ENCODE measurements around the gene DNAJC13.

The DNAJC13 gene

GRCh38 chr3:132435224-132435910 lies 18.1 kb downstream of the DNAJC13 start:
- H3K9me3 ChIP-seq (ENCODE audit: control insufficient read depth, insufficient read depth, low read length) = no peaks in the 10 kb centered on the region
- peaks cover 16% of the 10 kb centered on the region for H3K36me3 ChIP-seq (ENCODE audit: control insufficient read depth, insufficient read depth, low read length)
- H3K27ac ChIP-seq (ENCODE audit: low read depth, low read length) = no peak overlapping the region
- no peaks in the 10 kb centered on the region for H3K27me3 ChIP-seq (ENCODE audit: control insufficient read depth, insufficient read depth, low read length)
- no peak overlapping the region for H3K4me3 ChIP-seq (ENCODE audit: low read depth, low read length)
- H3K9ac ChIP-seq (ENCODE audit: low read depth, low read length) = no peak overlapping the region
- no peaks in the 10 kb centered on the region for H3K4me1 ChIP-seq (ENCODE audit: control insufficient read depth, insufficient read depth, low read length)

DNA sequence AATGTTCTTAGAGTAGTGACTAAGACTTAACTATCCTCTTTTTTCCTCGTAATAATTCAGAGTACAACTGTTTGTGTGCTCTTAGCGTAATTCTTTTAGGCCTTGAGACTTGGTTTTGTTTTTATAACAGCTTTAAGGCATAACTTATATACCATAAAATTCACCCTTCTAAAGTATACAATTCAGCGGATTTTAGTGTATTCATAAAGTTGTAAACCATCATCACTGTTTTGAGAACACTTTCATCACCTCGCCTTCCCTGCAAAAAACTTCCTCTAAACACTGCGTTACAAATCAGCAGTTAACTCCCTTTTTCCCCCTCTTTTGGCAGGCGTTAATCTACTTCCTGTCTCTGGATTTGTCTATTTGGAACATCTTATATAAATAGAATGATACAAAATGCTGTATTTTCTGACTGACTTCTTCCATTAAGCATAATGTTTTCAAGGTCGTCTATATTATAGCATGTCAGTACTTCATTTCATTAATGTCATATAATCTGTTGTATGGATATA lies 18.7 kb downstream of the DNAJC13 start:
- Histone ChIP-seq H3K4me1 (ENCODE audit: control insufficient read depth, insufficient read depth, low read length) (no peaks in the 10 kb centered on the region), H3K27me3 (ENCODE audit: control insufficient read depth, insufficient read depth, low read length) (no peaks in the 10 kb centered on the region), H3K27ac (ENCODE audit: low read depth, low read length) (no peak overlapping the region), H3K4me3 (ENCODE audit: low read depth, low read length) (no peak overlapping the region), H3K9me3 (ENCODE audit: control insufficient read depth, insufficient read depth, low read length) (no peaks in the 10 kb centered on the region), H3K36me3 (ENCODE audit: control insufficient read depth, insufficient read depth, low read length) (peaks cover 16% of the 10 kb centered on the region), H3K9ac (ENCODE audit: low read depth, low read length) (no peak overlapping the region)

DNA sequence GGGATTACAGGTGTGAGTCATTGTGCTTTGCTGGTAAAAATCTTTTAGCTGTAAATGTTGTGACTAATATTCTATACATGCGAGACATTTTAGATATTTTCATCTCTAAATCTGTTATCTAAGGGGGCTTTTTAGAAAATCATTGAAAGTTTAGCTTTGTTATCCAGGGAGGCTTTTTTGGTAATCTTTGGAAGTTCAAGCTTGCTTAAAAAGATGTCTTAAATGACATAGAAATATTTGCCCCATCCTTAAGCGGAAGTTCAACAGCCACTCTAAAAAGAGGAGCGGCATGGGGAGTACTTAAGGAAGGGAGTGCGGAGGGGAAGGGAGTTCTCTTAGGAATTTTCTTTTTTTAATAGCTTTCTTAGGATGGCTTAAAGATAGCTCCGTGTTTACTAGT lies 26.1 kb downstream of the DNAJC13 start:
- H3K36me3 ChIP-seq (ENCODE audit: control insufficient read depth, insufficient read depth, low read length) = peaks cover 10% of the 10 kb centered on the region

DNA sequence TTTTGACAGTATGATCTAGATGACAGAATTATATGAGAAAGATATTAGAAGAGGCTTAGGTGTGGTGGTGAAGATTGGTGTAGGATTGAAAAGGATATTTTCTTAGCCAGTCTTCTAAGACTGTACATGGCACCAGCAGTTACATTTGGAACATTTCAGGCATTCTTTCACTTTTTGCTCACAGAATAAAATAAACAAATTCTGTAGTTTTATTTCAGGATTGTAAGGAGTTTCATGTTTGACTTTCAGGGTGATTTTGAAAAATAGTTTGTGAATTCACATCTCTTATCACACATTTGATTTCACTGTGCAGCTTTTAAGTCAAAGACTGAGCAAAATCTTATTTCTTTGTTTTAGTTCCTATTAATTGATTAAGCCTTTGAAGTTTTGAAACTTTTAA lies 27.1 kb downstream of the DNAJC13 start:
- peaks cover 5% of the 10 kb centered on the region; the same call in 1 of the 2 replicates for H3K4me1 ChIP-seq (ENCODE audit: control insufficient read depth, insufficient read depth, low read length)
- H3K9me3 ChIP-seq (ENCODE audit: control insufficient read depth, insufficient read depth, low read length) = no peaks in the 10 kb centered on the region
- peaks cover 16% of the 10 kb centered on the region for H3K36me3 ChIP-seq (ENCODE audit: control insufficient read depth, insufficient read depth, low read length)
- no peak overlapping the region for H3K4me3 ChIP-seq (ENCODE audit: low read depth, low read length)
- no peaks in the 10 kb centered on the region for H3K27me3 ChIP-seq (ENCODE audit: control insufficient read depth, insufficient read depth, low read length)
- no peak overlapping the region for H3K9ac ChIP-seq (ENCODE audit: low read depth, low read length)
- H3K27ac ChIP-seq (ENCODE audit: low read depth, low read length) = peak overlapping the region; percentile 29

More for the DNA sequence above, 26.1 kb downstream of the DNAJC13 start:
- Histone ChIP-seq H3K9me3 (ENCODE audit: control insufficient read depth, insufficient read depth, low read length) (no peaks in the 10 kb centered on the region), H3K27me3 (ENCODE audit: control insufficient read depth, insufficient read depth, low read length) (no peaks in the 10 kb centered on the region), H3K9ac (ENCODE audit: low read depth, low read length) (no peak overlapping the region), H3K4me1 (ENCODE audit: control insufficient read depth, insufficient read depth, low read length) (peaks cover 5% of the 10 kb centered on the region; the same call in 1 of the 2 replicates), H3K27ac (ENCODE audit: low read depth, low read length) (no peak overlapping the region), H3K4me3 (ENCODE audit: low read depth, low read length) (no peak overlapping the region)

GRCh38 chr3:132445817-132446216 lies 28.5 kb downstream of the DNAJC13 start:
- H3K4me3 ChIP-seq (ENCODE audit: low read depth, low read length) = no peak overlapping the region
- no peak overlapping the region for H3K9ac ChIP-seq (ENCODE audit: low read depth, low read length)
- H3K4me1 ChIP-seq (ENCODE audit: control insufficient read depth, insufficient read depth, low read length) = peaks cover 5% of the 10 kb centered on the region; the same call in 1 of the 2 replicates
- H3K9me3 ChIP-seq (ENCODE audit: control insufficient read depth, insufficient read depth, low read length) = no peaks in the 10 kb centered on the region
- H3K36me3 ChIP-seq (ENCODE audit: control insufficient read depth, insufficient read depth, low read length) = peaks cover 29% of the 10 kb centered on the region
- no peaks in the 10 kb centered on the region for H3K27me3 ChIP-seq (ENCODE audit: control insufficient read depth, insufficient read depth, low read length)
- no peak overlapping the region for H3K27ac ChIP-seq (ENCODE audit: low read depth, low read length)

GRCh38 chr3:132448216-132448961 lies 31.1 kb downstream of the DNAJC13 start:
- H3K36me3 ChIP-seq (ENCODE audit: control insufficient read depth, insufficient read depth, low read length) = peaks cover 55% of the 10 kb centered on the region
- H3K4me1 ChIP-seq (ENCODE audit: control insufficient read depth, insufficient read depth, low read length) = peaks cover 5% of the 10 kb centered on the region; the same call in 1 of the 2 replicates
- H3K27ac ChIP-seq (ENCODE audit: low read depth, low read length) = no peak overlapping the region
- H3K9me3 ChIP-seq (ENCODE audit: control insufficient read depth, insufficient read depth, low read length) = no peaks in the 10 kb centered on the region
- H3K27me3 ChIP-seq (ENCODE audit: control insufficient read depth, insufficient read depth, low read length) = no peaks in the 10 kb centered on the region
- no peak overlapping the region for H3K9ac ChIP-seq (ENCODE audit: low read depth, low read length)
- H3K4me3 ChIP-seq (ENCODE audit: low read depth, low read length) = no peak overlapping the region

GRCh38 chr3:132456136-132456535 lies 38.8 kb downstream of the DNAJC13 start:
- Histone ChIP-seq H3K4me3 (ENCODE audit: low read depth, low read length) (no peak overlapping the region), H3K4me1 (ENCODE audit: control insufficient read depth, insufficient read depth, low read length) (no peaks in the 10 kb centered on the region), H3K27me3 (ENCODE audit: control insufficient read depth, insufficient read depth, low read length) (no peaks in the 10 kb centered on the region), H3K36me3 (ENCODE audit: control insufficient read depth, insufficient read depth, low read length) (peaks cover 97% of the 10 kb centered on the region), H3K27ac (ENCODE audit: low read depth, low read length) (no peak overlapping the region), H3K9me3 (ENCODE audit: control insufficient read depth, insufficient read depth, low read length) (no peaks in the 10 kb centered on the region), H3K9ac (ENCODE audit: low read depth, low read length) (no peak overlapping the region)

DNA sequence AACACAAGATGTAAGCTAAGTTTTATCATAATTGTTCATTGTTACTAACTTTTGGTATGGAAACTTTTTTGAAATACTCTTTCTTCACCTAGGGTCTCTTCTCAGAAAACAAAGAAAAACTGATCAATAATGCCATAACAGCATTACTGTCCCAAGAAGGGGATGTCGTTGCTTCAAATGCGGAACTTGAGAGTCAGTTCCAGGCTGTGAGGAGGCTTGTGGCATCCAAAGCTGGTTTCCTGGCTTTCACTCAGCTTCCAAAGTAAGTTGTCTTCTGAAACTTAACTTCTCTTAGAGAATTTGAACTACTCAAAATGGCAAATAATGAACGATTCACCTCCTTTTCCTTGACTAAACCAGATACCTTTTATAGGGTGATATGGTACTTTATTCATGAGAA lies 39.3 kb downstream of the DNAJC13 start:
- H3K4me1 ChIP-seq (ENCODE audit: control insufficient read depth, insufficient read depth, low read length) = no peaks in the 10 kb centered on the region
- H3K9ac ChIP-seq (ENCODE audit: low read depth, low read length) = no peak overlapping the region
- H3K27me3 ChIP-seq (ENCODE audit: control insufficient read depth, insufficient read depth, low read length) = no peaks in the 10 kb centered on the region
- no peak overlapping the region for H3K4me3 ChIP-seq (ENCODE audit: low read depth, low read length)
- H3K27ac ChIP-seq (ENCODE audit: low read depth, low read length) = no peak overlapping the region
- no peaks in the 10 kb centered on the region for H3K9me3 ChIP-seq (ENCODE audit: control insufficient read depth, insufficient read depth, low read length)
- H3K36me3 ChIP-seq (ENCODE audit: control insufficient read depth, insufficient read depth, low read length) = peaks cover 97% of the 10 kb centered on the region

DNA sequence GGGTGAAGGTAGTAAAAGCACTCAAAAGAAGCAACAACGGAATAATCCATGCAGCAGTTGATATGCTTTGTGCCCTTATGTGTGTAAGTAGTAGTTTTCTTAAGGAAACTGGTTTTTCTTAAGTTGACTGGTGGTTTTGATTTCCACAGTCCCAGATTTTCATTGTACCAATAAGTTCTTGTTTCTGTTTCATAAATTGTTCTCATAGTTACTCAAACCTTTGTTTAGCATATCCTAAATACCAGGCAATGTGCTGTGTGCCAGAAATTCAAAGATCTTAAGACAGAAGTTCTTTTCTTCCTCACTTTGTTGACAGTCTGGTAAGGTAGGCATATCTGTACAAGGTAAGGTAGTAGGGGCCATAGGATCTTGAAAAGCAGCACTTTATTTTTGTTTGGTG lies 40.0 kb downstream of the DNAJC13 start:
- Histone ChIP-seq H3K4me1 (ENCODE audit: control insufficient read depth, insufficient read depth, low read length) (no peaks in the 10 kb centered on the region), H3K9me3 (ENCODE audit: control insufficient read depth, insufficient read depth, low read length) (no peaks in the 10 kb centered on the region), H3K4me3 (ENCODE audit: low read depth, low read length) (no peak overlapping the region), H3K36me3 (ENCODE audit: control insufficient read depth, insufficient read depth, low read length) (peaks cover 97% of the 10 kb centered on the region), H3K9ac (ENCODE audit: low read depth, low read length) (no peak overlapping the region), H3K27ac (ENCODE audit: low read depth, low read length) (no peak overlapping the region), H3K27me3 (ENCODE audit: control insufficient read depth, insufficient read depth, low read length) (no peaks in the 10 kb centered on the region)

DNA sequence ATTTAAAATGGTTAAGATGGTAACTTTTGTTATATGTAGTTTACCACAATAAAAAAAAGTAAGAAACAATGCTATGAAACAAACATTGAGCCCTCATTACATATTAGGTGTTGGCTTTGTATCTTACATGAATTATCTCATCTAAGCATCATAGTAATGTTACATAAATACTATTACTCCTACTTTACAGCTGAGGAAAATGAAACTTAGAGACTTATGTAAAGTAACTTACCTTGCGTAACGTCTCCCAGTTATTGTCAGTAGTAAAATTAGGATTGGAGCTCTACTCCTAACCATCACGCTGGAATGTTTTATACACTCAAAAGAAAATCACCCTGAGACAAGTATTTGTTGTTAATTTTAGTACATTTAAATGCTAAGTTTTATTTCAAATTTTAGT lies 42.2 kb downstream of the DNAJC13 start:
- H3K4me3 ChIP-seq (ENCODE audit: low read depth, low read length) = no peak overlapping the region
- no peaks in the 10 kb centered on the region for H3K9me3 ChIP-seq (ENCODE audit: control insufficient read depth, insufficient read depth, low read length)
- no peaks in the 10 kb centered on the region for H3K27me3 ChIP-seq (ENCODE audit: control insufficient read depth, insufficient read depth, low read length)
- H3K9ac ChIP-seq (ENCODE audit: low read depth, low read length) = no peak overlapping the region
- no peaks in the 10 kb centered on the region for H3K4me1 ChIP-seq (ENCODE audit: control insufficient read depth, insufficient read depth, low read length)
- H3K36me3 ChIP-seq (ENCODE audit: control insufficient read depth, insufficient read depth, low read length) = peaks cover 94% of the 10 kb centered on the region
- no peak overlapping the region for H3K27ac ChIP-seq (ENCODE audit: low read depth, low read length)

DNA sequence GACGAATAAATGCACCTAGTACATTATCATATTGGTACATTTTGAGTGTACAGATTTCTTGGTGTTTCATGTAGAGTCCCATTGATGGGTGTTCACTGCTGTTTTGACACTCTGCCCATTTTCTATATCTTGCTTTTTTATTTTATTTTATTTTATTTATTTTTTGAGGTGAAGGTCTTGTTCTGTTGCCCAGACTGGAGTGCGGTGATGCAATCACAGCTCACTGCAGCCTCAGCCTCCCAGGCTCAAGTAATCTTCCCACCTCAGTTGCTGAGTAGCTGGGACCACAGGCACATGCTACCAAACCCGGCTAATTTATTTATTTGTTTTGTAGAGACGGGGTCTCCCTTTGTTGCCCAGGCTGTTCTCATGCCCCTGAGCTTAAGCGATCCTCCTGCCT lies 44.2 kb downstream of the DNAJC13 start:
- Histone ChIP-seq H3K36me3 (ENCODE audit: control insufficient read depth, insufficient read depth, low read length) (peaks cover 92% of the 10 kb centered on the region), H3K27me3 (ENCODE audit: control insufficient read depth, insufficient read depth, low read length) (no peaks in the 10 kb centered on the region), H3K4me1 (ENCODE audit: control insufficient read depth, insufficient read depth, low read length) (no peaks in the 10 kb centered on the region), H3K4me3 (ENCODE audit: low read depth, low read length) (no peak overlapping the region), H3K27ac (ENCODE audit: low read depth, low read length) (no peak overlapping the region), H3K9ac (ENCODE audit: low read depth, low read length) (no peak overlapping the region), H3K9me3 (ENCODE audit: control insufficient read depth, insufficient read depth, low read length) (no peaks in the 10 kb centered on the region)

Data from HUES48 (cell line).